Activated T-helper 1 cell treated with Interleukin-2 at 50 U/mL for 16 hours (primary cell): ENCODE data around the gene PRAMEF18.
"Not testable (repeated sequence)": the region's sequence is repeated elsewhere in the genome, so short reads cannot be mapped to it uniquely, and the experiment has no call there.

Experiments
- DNase-seq: peaks from one replicate; pipeline ENCODE4 v3.0.0-alpha.2; 2020; ENCODE audit warnings: low read depth

PRAMEF18 gene

DNA sequence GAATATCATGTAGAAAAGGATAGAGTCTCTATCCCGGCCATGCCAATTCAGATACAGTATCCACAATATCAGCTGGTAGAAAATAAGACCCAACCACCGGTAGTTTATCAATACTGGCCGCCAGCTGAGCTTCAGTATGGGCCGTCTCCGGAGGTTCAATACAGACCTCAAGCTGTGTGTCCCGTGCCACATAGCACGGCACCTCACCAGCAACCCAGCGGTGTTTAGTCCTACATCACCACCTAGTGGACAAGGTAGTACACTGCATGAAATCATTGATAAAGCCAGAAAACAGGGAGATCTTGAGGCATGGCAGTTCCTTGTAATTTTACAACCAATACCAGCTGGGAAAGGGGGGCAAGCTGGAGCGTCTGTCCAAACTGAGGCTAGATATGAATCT lies 17.2 kb downstream of the PRAMEF18 start:
- DNase-seq, result not testable (repeated sequence)

DNA sequence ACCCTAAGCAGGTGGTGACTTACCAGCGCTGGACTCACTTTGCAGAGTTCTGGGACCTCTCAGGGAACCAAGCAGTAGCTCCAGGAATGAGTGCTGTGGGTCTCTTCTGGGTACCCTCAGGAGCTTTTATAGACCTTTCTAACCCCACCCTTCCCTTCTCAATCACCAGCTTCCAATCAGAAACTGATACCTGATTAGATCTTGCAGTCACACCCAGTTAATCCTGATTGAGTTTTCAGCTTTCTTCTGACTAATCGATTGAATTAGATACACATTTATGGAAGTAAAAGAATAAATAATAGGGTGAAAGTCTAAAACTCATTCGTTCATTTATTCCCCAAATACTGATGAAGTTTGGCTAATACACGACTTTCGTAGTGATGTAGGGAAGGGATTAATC lies 24.6 kb downstream of the PRAMEF18 start, which contains the start of gene PRAMEF13:
TSS of gene PRAMEF13 (minus strand) at position 101 of the 400 bp plus-strand sequence. CDS start 1,820 bp downstream, outside the sequence.
- DNase-seq, result not testable (repeated sequence)
